NCI-H1694 (cell line): ENCODE measurements around the gene TAS2R19.
"Not testable (repeated sequence)": the region's sequence is repeated elsewhere in the genome, so short reads cannot be mapped to it uniquely, and the experiment has no call there.

Experiments used
- DNase-seq: peaks from one replicate; lab custom pipeline; 2025; lab: John Stamatoyannopoulos, UW

Gene TAS2R19

GRCh38 chr12:11022520-11022919 is at the start of gene TAS2R19:
TSS of gene TAS2R19 (minus strand) at chr12:11022620. CDS start at chr12:11022571, 49 bp downstream.
- no peak for DNase-seq

- DNase-seq, result no peak
Observed at GRCh38 chr12:11071414-11071813, 49.0 kb upstream of the TAS2R19 start.

GRCh38 chr12:11070999-11071398 is 48.6 kb upstream of the TAS2R19 start:
- DNase-seq, result no peak

- DNase-seq, result no peak
Observed at GRCh38 chr12:11069854-11070365, 47.5 kb upstream of the TAS2R19 start.

- no peak for DNase-seq
Observed at GRCh38 chr12:11067514-11067913, 45.1 kb upstream of the TAS2R19 start.

- not testable (repeated sequence) for DNase-seq
Observed at GRCh38 chr12:11062194-11062593, 39.8 kb upstream of the TAS2R19 start, which contains the start of gene TAS2R46. TSS of gene TAS2R46 (minus strand) at chr12:11062294. CDS start at chr12:11062294, 0 bp downstream.

- no peak for DNase-seq
Observed at GRCh38 chr12:11059784-11060183, 37.4 kb upstream of the TAS2R19 start.

- no peak for DNase-seq
Observed at GRCh38 chr12:11059041-11059440, 36.6 kb upstream of the TAS2R19 start.

- DNase-seq, result no peak
Observed at GRCh38 chr12:11055306-11055705, 32.9 kb upstream of the TAS2R19 start.

- not testable (repeated sequence) for DNase-seq
Observed at GRCh38 chr12:11049806-11050531, 27.5 kb upstream of the TAS2R19 start.

- not testable (repeated sequence) for DNase-seq
Observed at GRCh38 chr12:11041366-11041765, 18.9 kb upstream of the TAS2R19 start.

GRCh38 chr12:11040162-11040561 is 17.7 kb upstream of the TAS2R19 start:
- no peak for DNase-seq

GRCh38 chr12:11039171-11039570 is 16.8 kb upstream of the TAS2R19 start:
- DNase-seq, result no peak

- not testable (repeated sequence) for DNase-seq
Observed at GRCh38 chr12:11033959-11034358, 11.5 kb upstream of the TAS2R19 start.

GRCh38 chr12:11031307-11031706 is 8.9 kb upstream of the TAS2R19 start, which contains the start of gene TAS2R31:
TSS of gene TAS2R31 (minus strand) at chr12:11031407. CDS start at chr12:11031335, 72 bp downstream.
- DNase-seq, result no peak

- no peak for DNase-seq
Observed at GRCh38 chr12:11026118-11026517, 3.7 kb upstream of the TAS2R19 start.

GRCh38 chr12:11023387-11023786 is 967 bp upstream of the TAS2R19 start:
- DNase-seq, result no peak

GRCh38 chr12:11016937-11017336 is 5.5 kb downstream of the TAS2R19 start:
- DNase-seq, result no peak

- no peak for DNase-seq
Observed at GRCh38 chr12:11015775-11016430, 6.5 kb downstream of the TAS2R19 start.

- no peak for DNase-seq
Observed at GRCh38 chr12:11014234-11014633, 8.2 kb downstream of the TAS2R19 start.

GRCh38 chr12:11007608-11008007 is 14.8 kb downstream of the TAS2R19 start:
- DNase-seq, result no peak

GRCh38 chr12:10998204-10998603 is 24.2 kb downstream of the TAS2R19 start, which contains the start of gene TAS2R20:
TSS of gene TAS2R20 (minus strand) at chr12:10998304. CDS start at chr12:10997875, 429 bp downstream.
- DNase-seq, result no peak

- DNase-seq, result no peak
Observed at GRCh38 chr12:10994307-10994706, 28.1 kb downstream of the TAS2R19 start.
